ENCODE data around the gene DNAI2. TPM values are rescaled to one million over a fixed set of nuclear protein-coding genes. Genes with fewer than 3 reads are reported as not detected.
"Not testable (repeated sequence)": the region's sequence is repeated elsewhere in the genome, so short reads cannot be mapped to it uniquely, and the experiment has no call there.

DNAI2 gene
- polyA plus RNA-seq, 1 of the 3 experiments (the other 2 are of a cell fraction): not detected

DNA sequence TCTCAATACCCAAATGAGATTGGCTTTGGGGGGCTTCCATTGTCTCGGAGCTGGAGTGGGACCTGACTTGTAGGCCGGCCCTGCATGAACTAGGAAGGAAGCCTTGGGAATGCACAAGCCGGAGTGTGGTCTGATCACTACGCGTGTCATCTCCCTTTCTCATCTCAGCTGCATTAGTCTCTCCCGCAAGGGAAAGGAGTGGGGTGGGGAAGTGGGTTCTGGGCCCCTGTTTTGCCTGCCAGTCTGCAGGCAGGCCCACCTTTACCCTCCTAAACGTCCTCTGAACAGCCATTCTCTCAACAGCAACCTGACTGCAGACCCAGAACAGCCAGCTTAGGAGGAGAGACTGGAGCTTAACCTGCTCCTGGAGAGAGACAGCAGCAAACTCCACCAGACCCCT is 11.4 kb upstream of the DNAI2 start:
- H3K4me1 ChIP-seq (ENCODE audit: control insufficient read depth in 1 of 2, insufficient read depth in 2 of 2, low read depth in 1 of 2, low read length in 1 of 2): peaks cover 0 to 5% of the 10 kb centered on the region in 2 experiments; a peak in 1 of 4 replicates
- H3K9ac ChIP-seq: no peak overlapping the region
- no peak for DNase-seq
- no peak overlapping the region for H3K4me3 ChIP-seq (ENCODE audit: low read depth in 2 of 2, low read length in 1 of 2)
- no peaks in the 10 kb centered on the region for H3F3A ChIP-seq (replicated peaks; ENCODE audit: insufficient read depth)
- no peaks in the 10 kb centered on the region for H3K79me2 ChIP-seq (ENCODE audit: insufficient read depth)
- WGBS (ENCODE audit: low lambda C conversion rate): 82% methylated on average over 6 of the region's 7 CpGs
- H3K4me2 ChIP-seq: no peak overlapping the region
- no peaks in the 10 kb centered on the region for H4K20me1 ChIP-seq (ENCODE audit: insufficient read depth)
- H3K27me3 ChIP-seq (ENCODE audit: insufficient read depth): no peaks in the 10 kb centered on the region
- ChIA-PET POLR2A (no interaction called here), CTCF (interaction anchor here (1.1 to 1.9 kb wide), 7 partner anchors 13 to 195 kb away, joined by 3 to 6 read pairs (median 4); no protein-coding TSS in a partner anchor)
- H3K9me2 ChIP-seq: no peaks in the 10 kb centered on the region
- no peaks in the 10 kb centered on the region for H3K36me3 ChIP-seq (replicated peaks in 1 of 2; ENCODE audit: control insufficient read depth in 1 of 2, insufficient read depth in 2 of 2, low read length in 1 of 2)
- no peaks in the 10 kb centered on the region for H3K9me3 ChIP-seq
- TF ChIP-seq TCF12 (IDR thresholded peaks at IDR 0.05): no peak
- TF ChIP-seq, protein P1, sequence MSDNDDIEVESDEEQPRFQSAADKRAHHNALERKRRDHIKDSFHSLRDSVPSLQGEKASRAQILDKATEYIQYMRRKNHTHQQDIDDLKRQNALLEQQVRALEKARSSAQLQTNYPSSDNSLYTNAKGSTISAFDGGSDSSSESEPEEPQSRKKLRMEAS (IDR thresholded peaks at IDR 0.05; ENCODE audit: low read depth): no peak
- no peak for TF ChIP-seq USF1 (IDR thresholded peaks at IDR 0.05; ENCODE audit: borderline replicate concordance, low read depth)
- no peak for TF ChIP-seq TAF1 (IDR thresholded peaks at IDR 0.05; ENCODE audit: borderline replicate concordance, low read depth, low read length)
- TF ChIP-seq NRF1 (IDR thresholded peaks at IDR 0.05; ENCODE audit: low read depth, low read length): no peak
- H2AFZ ChIP-seq (ENCODE audit: low read depth): no peak overlapping the region
- H3K27ac ChIP-seq (ENCODE audit: low read depth in 2 of 2, low read length in 1 of 2): no peak overlapping the region

DNA sequence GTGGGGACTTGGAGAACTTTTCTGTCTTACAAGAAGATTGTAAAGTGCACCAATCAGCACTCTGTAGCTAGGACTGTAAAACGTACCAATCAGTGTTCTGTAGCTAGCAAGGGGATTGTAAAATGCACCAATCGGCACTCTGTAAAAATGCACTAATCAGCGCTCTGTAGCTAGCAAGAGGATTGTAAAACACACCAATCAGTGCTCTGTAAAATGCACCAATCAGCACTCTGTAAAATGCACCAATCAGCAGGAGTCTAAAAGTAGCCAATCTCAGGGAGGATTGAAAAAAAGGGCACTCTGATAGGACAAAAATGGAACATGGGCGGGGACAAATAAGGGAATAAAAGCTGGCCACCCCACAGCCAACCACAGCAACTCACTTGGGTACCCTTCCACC is 7.0 kb upstream of the DNAI2 start:
- H3K4me1 ChIP-seq (ENCODE audit: control insufficient read depth in 1 of 2, insufficient read depth in 2 of 2, low read depth in 1 of 2, low read length in 1 of 2): not testable (repeated sequence)

GRCh38 chr17:74267579-74267978 is 6.5 kb upstream of the DNAI2 start:
- CTCF ChIA-PET: interaction anchor here (0.7 to 1.4 kb wide), 2 partner anchors 9 to 15 kb away, joined by 3 read pairs; no protein-coding TSS in a partner anchor
- 40% methylated on average over 7 of the region's 7 CpGs for WGBS (ENCODE audit: low lambda C conversion rate)
- H4K20me1 ChIP-seq (ENCODE audit: insufficient read depth): no peaks in the 10 kb centered on the region
- POLR2A ChIA-PET: no interaction called here
- no peak overlapping the region for H3K9ac ChIP-seq
- no peaks in the 10 kb centered on the region for H3K27me3 ChIP-seq (ENCODE audit: insufficient read depth)
- TF ChIP-seq ELF1 (IDR thresholded peaks at IDR 0.05) (no peak), GABPA (IDR thresholded peaks at IDR 0.05; ENCODE audit: low read depth) (no peak), FOXJ3 (CRISPR knock-in tag; IDR thresholded peaks at IDR 0.05) (no peak), EP300 (IDR thresholded peaks at IDR 0.05; ENCODE audit: borderline replicate concordance in 1 of 2, low read depth in 1 of 2, low read length in 1 of 2) (no peak), SIN3A (IDR thresholded peaks at IDR 0.05; ENCODE audit: borderline replicate concordance, low read depth, low read length) (no peak), FOSL2 (IDR thresholded peaks at IDR 0.05; ENCODE audit: borderline replicate concordance, low read depth) (no peak), TAF1 (IDR thresholded peaks at IDR 0.05; ENCODE audit: borderline replicate concordance, low read depth, low read length) (no peak), USF2 (IDR thresholded peaks at IDR 0.05; ENCODE audit: borderline replicate concordance, low read depth, low read length) (no peak), GATA2 (CRISPR knock-in tag; IDR thresholded peaks at IDR 0.05) (no peak), RFX5 (IDR thresholded peaks at IDR 0.05; ENCODE audit: low read length) (no peak)
- TF ChIP-seq, protein P1 (IDR thresholded peaks at IDR 0.05; ENCODE audit: low read depth): no peak
- TF ChIP-seq, protein P2, sequence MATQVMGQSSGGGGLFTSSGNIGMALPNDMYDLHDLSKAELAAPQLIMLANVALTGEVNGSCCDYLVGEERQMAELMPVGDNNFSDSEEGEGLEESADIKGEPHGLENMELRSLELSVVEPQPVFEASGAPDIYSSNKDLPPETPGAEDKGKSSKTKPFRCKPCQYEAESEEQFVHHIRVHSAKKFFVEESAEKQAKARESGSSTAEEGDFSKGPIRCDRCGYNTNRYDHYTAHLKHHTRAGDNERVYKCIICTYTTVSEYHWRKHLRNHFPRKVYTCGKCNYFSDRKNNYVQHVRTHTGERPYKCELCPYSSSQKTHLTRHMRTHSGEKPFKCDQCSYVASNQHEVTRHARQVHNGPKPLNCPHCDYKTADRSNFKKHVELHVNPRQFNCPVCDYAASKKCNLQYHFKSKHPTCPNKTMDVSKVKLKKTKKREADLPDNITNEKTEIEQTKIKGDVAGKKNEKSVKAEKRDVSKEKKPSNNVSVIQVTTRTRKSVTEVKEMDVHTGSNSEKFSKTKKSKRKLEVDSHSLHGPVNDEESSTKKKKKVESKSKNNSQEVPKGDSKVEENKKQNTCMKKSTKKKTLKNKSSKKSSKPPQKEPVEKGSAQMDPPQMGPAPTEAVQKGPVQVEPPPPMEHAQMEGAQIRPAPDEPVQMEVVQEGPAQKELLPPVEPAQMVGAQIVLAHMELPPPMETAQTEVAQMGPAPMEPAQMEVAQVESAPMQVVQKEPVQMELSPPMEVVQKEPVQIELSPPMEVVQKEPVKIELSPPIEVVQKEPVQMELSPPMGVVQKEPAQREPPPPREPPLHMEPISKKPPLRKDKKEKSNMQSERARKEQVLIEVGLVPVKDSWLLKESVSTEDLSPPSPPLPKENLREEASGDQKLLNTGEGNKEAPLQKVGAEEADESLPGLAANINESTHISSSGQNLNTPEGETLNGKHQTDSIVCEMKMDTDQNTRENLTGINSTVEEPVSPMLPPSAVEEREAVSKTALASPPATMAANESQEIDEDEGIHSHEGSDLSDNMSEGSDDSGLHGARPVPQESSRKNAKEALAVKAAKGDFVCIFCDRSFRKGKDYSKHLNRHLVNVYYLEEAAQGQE (IDR thresholded peaks at IDR 0.05; ENCODE audit: low read depth, low read length): no peak
- H2AFZ ChIP-seq (ENCODE audit: low read depth): no peak overlapping the region
- H3K27ac ChIP-seq (ENCODE audit: low read depth in 2 of 2, low read length in 1 of 2): no peak overlapping the region
- H3K4me3 ChIP-seq (ENCODE audit: low read depth in 2 of 2, low read length in 1 of 2): no peak overlapping the region
- no peaks in the 10 kb centered on the region for H3K79me2 ChIP-seq (ENCODE audit: insufficient read depth)
- no peak for DNase-seq
- H3F3A ChIP-seq (replicated peaks; ENCODE audit: insufficient read depth): no peaks in the 10 kb centered on the region
- no peaks in the 10 kb centered on the region for H3K9me3 ChIP-seq
- H3K4me2 ChIP-seq: no peak overlapping the region
- no peaks in the 10 kb centered on the region for H3K9me2 ChIP-seq
- no peaks in the 10 kb centered on the region for H3K4me1 ChIP-seq (ENCODE audit: control insufficient read depth in 1 of 2, insufficient read depth in 2 of 2, low read depth in 1 of 2, low read length in 1 of 2)
- H3K36me3 ChIP-seq (replicated peaks in 1 of 2; ENCODE audit: control insufficient read depth in 1 of 2, insufficient read depth in 2 of 2, low read length in 1 of 2): no peaks in the 10 kb centered on the region

More for the DNA sequence above, 7.0 kb upstream of the DNAI2 start:
- H4K20me1 ChIP-seq (ENCODE audit: insufficient read depth); H3K9me3 ChIP-seq; H3K9me2 ChIP-seq; H3K9ac ChIP-seq; POLR2A ChIA-PET; H3K4me2 ChIP-seq; DNase-seq; H3F3A ChIP-seq (replicated peaks; ENCODE audit: insufficient read depth); H3K27me3 ChIP-seq (ENCODE audit: insufficient read depth); H2AFZ ChIP-seq (ENCODE audit: low read depth); H3K36me3 ChIP-seq (replicated peaks in 1 of 2; ENCODE audit: control insufficient read depth in 1 of 2, insufficient read depth in 2 of 2, low read length in 1 of 2); H3K4me3 ChIP-seq (ENCODE audit: low read depth in 2 of 2, low read length in 1 of 2); H3K79me2 ChIP-seq (ENCODE audit: insufficient read depth); H3K27ac ChIP-seq (ENCODE audit: low read depth in 2 of 2, low read length in 1 of 2): not testable (repeated sequence)
- CTCF ChIA-PET: interaction anchor here (0.7 to 1.4 kb wide), 2 partner anchors 9 to 15 kb away, joined by 3 read pairs; no protein-coding TSS in a partner anchor
- WGBS (ENCODE audit: low lambda C conversion rate): 44% methylated on average over 4 of the region's 4 CpGs

All from SK-N-SH (cell line).